Ovary (tissue), 9 donors: ENCODE measurements around the gene ELP5. TPM values are rescaled to one million over a fixed set of nuclear protein-coding genes. Genes with fewer than 3 reads are reported as not detected.

Experiments
- DNase-seq, 5 donors: peaks; one replicate each; pipeline ENCODE4 v3.0.0-alpha.2; 2019 to 2020
- H3K27ac ChIP-seq, 2 donors: fragments of 200-600 bp; one replicate each; pipeline versions ENCODE4 v1.5.1 to v1.8.0; 2019 to 2022
- H3K27me3 ChIP-seq: fragments of 200-600 bp; one replicate; pipeline ENCODE4 v1.8.0; 2022
- H3K36me3 ChIP-seq: fragments of 200-600 bp; sonication (generic); one replicate; pipeline ENCODE4 v1.5.1; 2019
- H3K4me1 ChIP-seq: one replicate; pipeline ENCODE4 v1.8.1; 2013; ENCODE audit warnings: mild to moderate bottlenecking, moderate library complexity; ENCODE audit not compliant: insufficient read depth
- H3K4me3 ChIP-seq: fragments of 200-600 bp; sonication (generic); one replicate; pipeline ENCODE4 v1.5.1; 2017
- H3K9me3 ChIP-seq, 2 donors: fragments of 200-600 bp in 1 of 2; sonication (generic) in 1 of 2; one replicate each; pipeline versions ENCODE4 v1.5.1 to v1.8.1; 2013 to 2019; ENCODE audit warnings: mild to moderate bottlenecking in 1 of 2, moderate library complexity in 1 of 2
- EP300 ChIP-seq: sonication (generic); formaldehyde crosslinking; IDR thresholded peaks from one replicate; pipeline ENCODE4 v1.6.1; 2017; ENCODE audit warnings: antibody characterized with exemption
- POLR2A ChIP-seq: fragments of 450-650 bp; IDR thresholded peaks from one replicate; pipeline ENCODE4 v1.6.1; 2017; ENCODE audit warnings: antibody characterized with exemption, mild to moderate bottlenecking, moderate library complexity
- WGBS, 3 donors: extraction: QIAGEN DNeasy Blood & Tissue Kit in 1 of 3; methylation state at CpG; one replicate each; pipeline versions ENCODE4 v1.1.5 to v1.1.7; 2013 to 2017; 5-methylcytosine and 5-hydroxymethylcytosine counted together
- intact Hi-C, 4 donors: fragments of 100-400 bp; cut with DNase I; formaldehyde crosslinking; loops; one replicate each; pipeline versions ENCODE4 v1.11.0 to v1.15.1; 2022 to 2023
- polyA plus RNA-seq, 2 donors: library from polyadenylated mRNA; stranded (reverse); fragments of 200-250 nt in 1 of 2; fragments of 350-450 nt in 1 of 2; fragmentation: Illumina TruSeq in 1 of 2; extraction: RNeasy Lipid Tissue Mini Kit (QIAGEN cat#74804) in 1 of 2; gene quantifications; one replicate each; pipeline ENCODE4 v1.2.3, GENCODE V29; 2013 to 2014
- total RNA-seq, 7 donors: library from RNA; depleted of rRNA in 2 of 7; stranded (reverse); fragments of >200 nt in 2 of 7; fragmentation: NEBNext Ultra II Directional in 3 of 7; extraction: Animal tissue kit (Norgen Biotek cat#: 25700) in 3 of 7; gene quantifications; one replicate each; pipeline versions ENCODE4 v1.1.0 to v1.2.4, GENCODE V29; 2016 to 2023
- TF ChIP-seq, protein P1 (sequence below), 3 donors: fragments of 450-650 bp in 2 of 3; fragments of 200-600 bp in 1 of 3; IDR thresholded peaks; one replicate each; pipeline versions ENCODE4 v1.5.1 to v1.8.0; 2016 to 2022; ENCODE audit warnings: antibody characterized with exemption in 3 of 3, mild to moderate bottlenecking in 1 of 3
- donor health status: DM: no; HTN: no; CAD: no; lungs with moderate emphysema.
- donor health status: DM: no; HTN: no; CAD: no.
- donor health status: Bipolar disorder and iron deficiency.
- donor health status: DM: yes; HTN: yes; CAD: no.
- donor health status: DM: no; HTN: no; CAD: no.
- donor health status: DM: yes; HTN: yes; CAD: no.

ELP5 gene
- total and polyA plus RNA-seq, 9 donors: 18.7 to 56.0 (median 40.6) TPM

DNA sequence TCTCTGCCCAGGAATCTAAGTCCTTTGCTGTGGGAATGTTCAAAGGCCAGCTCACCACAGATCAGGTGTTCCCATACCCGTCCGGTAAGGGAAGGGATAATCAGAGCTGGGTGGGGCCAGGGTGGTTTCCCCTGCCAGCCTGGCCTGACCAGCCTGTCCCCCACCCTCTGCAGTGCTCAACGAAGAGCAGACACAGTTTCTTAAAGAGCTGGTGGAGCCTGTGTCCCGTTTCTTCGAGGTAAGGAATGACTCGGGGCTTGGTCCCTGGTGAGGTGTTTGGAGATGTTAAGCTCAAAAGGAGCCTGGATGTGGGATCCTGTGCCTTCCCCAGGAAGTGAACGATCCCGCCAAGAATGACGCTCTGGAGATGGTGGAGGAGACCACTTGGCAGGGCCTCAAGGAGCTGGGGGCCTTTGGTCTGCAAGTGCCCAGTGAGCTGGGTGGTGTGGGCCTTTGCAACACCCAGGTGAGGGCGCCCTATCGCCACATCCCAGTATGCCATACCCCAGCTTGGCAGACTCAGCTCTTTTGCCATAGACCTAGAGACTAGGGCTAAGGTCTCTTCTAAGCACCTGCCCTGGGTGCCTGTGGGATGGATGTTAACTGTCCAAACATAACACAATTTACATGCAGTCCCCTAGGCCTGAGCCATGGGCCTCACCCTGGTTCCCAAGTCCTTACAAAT lies 31.3 kb upstream of the ELP5 start:
- WGBS, 3 donors: 20 to 25% (median 22%) methylated on average over 9 to 11 of the region's 11 CpGs
- no peaks in the 10 kb centered on the region for H3K36me3 ChIP-seq
- H3K4me1 ChIP-seq: peaks cover 13% of the 10 kb centered on the region
- no peaks in the 10 kb centered on the region for H3K9me3 ChIP-seq
- intact Hi-C loops: no loop called here
- H3K27me3 ChIP-seq: no peaks in the 10 kb centered on the region
- peak overlapping the region; percentile 92 to 95 for H3K27ac ChIP-seq
- TF ChIP-seq, protein P1, sequence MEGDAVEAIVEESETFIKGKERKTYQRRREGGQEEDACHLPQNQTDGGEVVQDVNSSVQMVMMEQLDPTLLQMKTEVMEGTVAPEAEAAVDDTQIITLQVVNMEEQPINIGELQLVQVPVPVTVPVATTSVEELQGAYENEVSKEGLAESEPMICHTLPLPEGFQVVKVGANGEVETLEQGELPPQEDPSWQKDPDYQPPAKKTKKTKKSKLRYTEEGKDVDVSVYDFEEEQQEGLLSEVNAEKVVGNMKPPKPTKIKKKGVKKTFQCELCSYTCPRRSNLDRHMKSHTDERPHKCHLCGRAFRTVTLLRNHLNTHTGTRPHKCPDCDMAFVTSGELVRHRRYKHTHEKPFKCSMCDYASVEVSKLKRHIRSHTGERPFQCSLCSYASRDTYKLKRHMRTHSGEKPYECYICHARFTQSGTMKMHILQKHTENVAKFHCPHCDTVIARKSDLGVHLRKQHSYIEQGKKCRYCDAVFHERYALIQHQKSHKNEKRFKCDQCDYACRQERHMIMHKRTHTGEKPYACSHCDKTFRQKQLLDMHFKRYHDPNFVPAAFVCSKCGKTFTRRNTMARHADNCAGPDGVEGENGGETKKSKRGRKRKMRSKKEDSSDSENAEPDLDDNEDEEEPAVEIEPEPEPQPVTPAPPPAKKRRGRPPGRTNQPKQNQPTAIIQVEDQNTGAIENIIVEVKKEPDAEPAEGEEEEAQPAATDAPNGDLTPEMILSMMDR (IDR thresholded peaks at IDR 0.05): no peak
- no peak for TF ChIP-seq POLR2A
- TF ChIP-seq EP300: no peak
- DNase-seq: peak in 3 of 5 donors; percentile 59 to 67 (median 61)
- H3K4me3 ChIP-seq: peak overlapping the region; percentile 98

DNA sequence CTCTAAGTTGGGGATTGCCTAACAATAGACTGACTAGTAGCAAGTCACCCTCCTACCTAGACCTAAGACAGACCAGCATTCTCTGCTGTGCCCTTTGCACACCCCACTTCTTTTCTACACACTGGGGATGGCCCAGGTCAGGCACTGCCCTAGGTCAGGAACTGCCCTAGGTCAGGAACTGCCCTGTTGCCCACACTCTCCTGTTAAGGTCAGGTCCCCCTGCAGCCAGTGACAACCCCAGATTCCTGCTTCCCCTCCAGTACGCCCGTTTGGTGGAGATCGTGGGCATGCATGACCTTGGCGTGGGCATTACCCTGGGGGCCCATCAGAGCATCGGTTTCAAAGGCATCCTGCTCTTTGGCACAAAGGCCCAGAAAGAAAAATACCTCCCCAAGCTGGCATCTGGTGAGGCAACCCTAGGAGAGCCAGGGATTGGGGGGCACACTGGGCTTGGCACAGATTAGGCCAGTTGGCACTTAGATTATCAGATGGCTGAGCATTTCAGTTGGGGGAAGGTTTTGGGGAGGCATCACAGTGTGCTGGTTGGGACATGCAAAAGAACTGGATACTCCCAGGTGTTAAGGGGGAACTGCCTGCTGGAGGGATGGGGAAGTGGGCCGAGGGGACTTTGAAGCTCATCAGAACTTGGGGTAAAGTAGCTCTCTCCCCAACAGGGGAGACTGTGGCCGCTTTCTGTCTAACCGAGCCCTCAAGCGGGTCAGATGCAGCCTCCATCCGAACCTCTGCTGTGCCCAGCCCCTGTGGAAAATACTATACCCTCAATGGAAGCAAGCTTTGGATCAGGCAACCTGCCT lies 30.5 kb upstream of the ELP5 start:
- H3K4me3 ChIP-seq: no peak overlapping the region
- DNase-seq: peak in 1 of 5 donors; percentile 27

DNA sequence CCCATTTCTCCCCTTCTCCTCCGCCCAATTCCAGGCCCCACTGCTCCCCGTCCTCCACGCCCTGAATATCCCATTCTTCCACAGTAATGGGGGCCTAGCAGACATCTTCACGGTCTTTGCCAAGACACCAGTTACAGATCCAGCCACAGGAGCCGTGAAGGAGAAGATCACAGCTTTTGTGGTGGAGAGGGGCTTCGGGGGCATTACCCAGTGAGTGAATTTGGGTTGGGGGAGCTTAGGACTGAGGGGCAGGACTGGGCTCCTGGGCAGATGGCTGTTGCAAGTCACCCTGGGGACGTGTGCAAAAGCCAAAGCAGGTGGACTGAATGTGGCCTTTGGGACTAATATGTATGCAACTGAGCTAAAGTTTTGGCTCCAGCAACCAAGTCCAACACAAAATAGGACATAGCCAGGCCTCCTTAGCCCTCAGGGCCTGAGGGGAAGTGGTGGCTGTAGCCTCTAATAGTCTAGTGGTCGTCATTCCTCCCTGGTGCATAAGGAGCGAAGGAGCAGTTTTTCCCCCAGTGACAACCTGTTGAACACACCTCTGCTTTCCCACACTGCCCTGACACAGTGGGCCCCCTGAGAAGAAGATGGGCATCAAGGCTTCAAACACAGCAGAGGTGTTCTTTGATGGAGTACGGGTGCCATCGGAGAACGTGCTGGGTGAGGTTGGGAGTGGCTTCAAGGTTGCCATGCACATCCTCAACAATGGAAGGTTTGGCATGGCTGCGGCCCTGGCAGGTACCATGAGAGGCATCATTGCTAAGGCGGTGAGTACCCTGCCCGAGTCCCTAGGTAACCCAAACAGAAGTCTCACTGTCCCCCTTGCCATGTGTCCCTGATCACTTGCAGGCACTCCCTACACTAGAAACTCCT lies 29.7 kb upstream of the ELP5 start:
- intact Hi-C loops: no loop called here
- H3K4me3 ChIP-seq: no peak overlapping the region
- H3K27me3 ChIP-seq: no peaks in the 10 kb centered on the region
- WGBS, 3 donors: 71 to 73% (median 72%) methylated on average over 15 of the region's 15 CpGs
- H3K4me1 ChIP-seq: peaks cover 10% of the 10 kb centered on the region
- TF ChIP-seq, protein P1 (IDR thresholded peaks at IDR 0.05): no peak
- TF ChIP-seq POLR2A (no peak), EP300 (no peak)
- no peaks in the 10 kb centered on the region for H3K9me3 ChIP-seq
- H3K36me3 ChIP-seq: no peaks in the 10 kb centered on the region
- peak in 1 of 5 donors; percentile 38 for DNase-seq
- H3K27ac ChIP-seq: no peak overlapping the region

More for the DNA sequence above, 30.5 kb upstream of the ELP5 start:
- Histone ChIP-seq H3K27me3 (no peaks in the 10 kb centered on the region), H3K4me1 (peaks cover 12% of the 10 kb centered on the region), H3K36me3 (no peaks in the 10 kb centered on the region), H3K9me3 (no peaks in the 10 kb centered on the region), H3K27ac (no peak overlapping the region)
- intact Hi-C loops: no loop called here
- TF ChIP-seq, protein P1 (IDR thresholded peaks at IDR 0.05): no peak
- no peak for TF ChIP-seq POLR2A
- TF ChIP-seq EP300: no peak
- WGBS, 3 donors: 57 to 70% (median 63%) methylated on average over 10 of the region's 10 CpGs

DNA sequence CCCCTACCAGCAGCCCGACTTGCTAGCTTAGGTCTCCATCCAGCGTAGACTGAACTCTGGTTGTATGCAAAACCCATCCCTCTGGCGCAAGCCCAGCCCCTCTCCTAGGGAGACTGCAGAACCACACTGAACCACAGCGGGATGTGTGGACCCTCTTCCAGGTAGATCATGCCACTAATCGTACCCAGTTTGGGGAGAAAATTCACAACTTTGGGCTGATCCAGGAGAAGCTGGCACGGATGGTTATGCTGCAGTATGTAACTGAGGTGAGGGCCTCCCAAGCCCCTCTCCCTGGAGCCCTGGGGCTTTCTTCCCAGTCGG lies 29.1 kb upstream of the ELP5 start:
- TF ChIP-seq EP300 (no peak), POLR2A (no peak)
- TF ChIP-seq, protein P1 (IDR thresholded peaks at IDR 0.05): no peak
- H3K4me1 ChIP-seq: peaks cover 7% of the 10 kb centered on the region
- intact Hi-C loops: no loop called here
- 62 to 67% (median 64%) methylated on average over 7 of the region's 7 CpGs for WGBS, 3 donors
- no peak overlapping the region for H3K27ac ChIP-seq
- DNase-seq: no peak
- H3K9me3 ChIP-seq: no peaks in the 10 kb centered on the region
- no peaks in the 10 kb centered on the region for H3K27me3 ChIP-seq
- H3K4me3 ChIP-seq: no peak overlapping the region
- H3K36me3 ChIP-seq: no peaks in the 10 kb centered on the region
